NCI-H345 treated with DMSO at 0.1 percent for 48 hours (cell line): ENCODE results near the gene DOCK1.

Experiments
- DNase-seq: peaks from one replicate; lab custom pipeline; 2025; ENCODE audit not compliant: unreplicated experiment; lab: John Stamatoyannopoulos, UW

DOCK1 gene

DNA sequence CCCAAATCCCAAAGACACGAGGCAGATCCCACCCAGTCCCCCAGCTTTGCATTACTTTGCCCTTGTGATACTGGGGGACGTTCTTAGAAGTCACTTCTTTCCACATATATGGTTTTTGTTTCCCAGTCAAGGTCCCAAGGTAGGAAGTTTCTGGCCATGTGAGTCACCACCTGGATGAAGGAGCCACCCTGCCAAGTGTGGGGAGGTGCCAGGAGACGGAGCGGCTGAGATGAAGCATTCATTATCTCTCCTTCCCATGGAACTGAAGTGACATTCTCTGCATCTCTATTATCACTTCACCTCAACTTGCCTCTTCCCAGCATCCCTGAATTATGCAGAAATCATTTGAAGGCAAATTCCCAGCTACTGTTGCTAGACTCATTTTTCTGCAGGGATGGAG, 427.4 kb downstream of the DOCK1 start:
- no peak for DNase-seq

DNA sequence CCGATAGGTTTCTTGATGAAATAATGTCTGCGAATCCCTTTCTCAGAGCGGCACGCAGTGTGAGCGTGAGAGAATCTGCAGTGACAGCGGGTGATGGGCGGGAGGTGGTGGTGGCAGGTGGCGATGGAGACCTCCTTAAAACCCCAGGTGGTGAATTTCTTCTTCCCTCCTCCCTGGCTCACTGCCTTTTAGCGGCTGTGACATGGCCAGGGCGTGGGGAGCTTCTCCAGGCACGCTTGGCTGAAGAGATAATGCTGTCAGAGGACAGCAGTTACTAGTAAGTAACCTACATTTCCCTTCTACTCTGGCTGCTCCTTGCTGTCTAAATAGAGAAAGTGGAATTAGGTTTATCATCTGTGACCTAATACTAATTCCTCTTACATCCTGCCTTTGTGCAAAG, 432.6 kb downstream of the DOCK1 start:
- DNase-seq: no peak

DNA sequence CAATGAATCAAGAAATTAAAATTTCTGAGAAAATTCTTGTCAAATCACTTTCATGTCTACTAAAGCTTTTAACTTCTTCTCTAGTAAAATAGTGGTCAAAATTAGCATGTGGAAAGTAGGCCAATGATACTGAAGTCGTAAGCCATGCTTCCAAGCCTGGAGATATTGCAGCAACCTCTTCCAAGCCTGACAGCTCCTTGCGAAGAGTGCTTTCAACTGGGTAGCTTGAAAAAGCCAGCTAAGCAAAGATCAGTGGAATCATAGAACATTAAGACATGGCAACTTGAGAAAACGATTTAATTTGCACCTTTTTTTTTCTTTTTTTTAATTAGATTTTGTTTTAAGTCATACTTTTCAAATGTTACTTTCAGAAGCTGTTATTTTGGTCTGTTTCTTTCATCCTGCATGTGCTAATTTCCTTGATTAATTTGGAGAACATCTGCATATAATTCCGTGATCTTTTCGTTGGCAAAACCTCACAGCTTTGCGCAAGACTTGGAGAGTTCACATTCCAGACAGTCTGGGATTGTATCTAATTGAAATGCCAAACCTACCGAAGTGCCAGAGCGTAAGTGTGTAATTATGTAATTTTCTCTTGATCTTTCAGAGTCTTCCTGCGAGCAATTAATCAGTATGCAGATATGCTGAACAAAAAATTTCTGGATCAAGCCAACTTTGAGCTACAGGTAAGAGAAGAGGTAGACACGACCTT, 433.3 kb downstream of the DOCK1 start:
- no peak for DNase-seq

DNA sequence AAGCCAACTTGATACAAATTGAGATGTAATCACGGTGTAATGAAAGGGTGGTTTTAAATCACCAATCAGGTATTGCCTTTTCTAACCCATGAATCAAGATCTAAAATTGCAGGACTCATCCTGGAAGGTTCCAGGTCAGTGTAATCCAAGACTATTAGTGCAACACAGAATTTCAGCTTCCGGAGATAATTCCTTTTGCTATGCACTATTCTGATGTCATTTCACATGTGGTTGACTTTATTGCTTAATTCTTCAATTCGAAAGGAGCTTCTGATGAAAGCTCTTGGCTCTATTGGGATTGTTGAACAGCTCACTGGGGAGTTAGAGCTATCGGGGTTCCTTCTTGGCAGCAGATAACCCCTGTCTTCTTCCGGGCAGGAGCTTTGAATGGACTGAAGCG, 438.6 kb downstream of the DOCK1 start:
- no peak for DNase-seq

DNA sequence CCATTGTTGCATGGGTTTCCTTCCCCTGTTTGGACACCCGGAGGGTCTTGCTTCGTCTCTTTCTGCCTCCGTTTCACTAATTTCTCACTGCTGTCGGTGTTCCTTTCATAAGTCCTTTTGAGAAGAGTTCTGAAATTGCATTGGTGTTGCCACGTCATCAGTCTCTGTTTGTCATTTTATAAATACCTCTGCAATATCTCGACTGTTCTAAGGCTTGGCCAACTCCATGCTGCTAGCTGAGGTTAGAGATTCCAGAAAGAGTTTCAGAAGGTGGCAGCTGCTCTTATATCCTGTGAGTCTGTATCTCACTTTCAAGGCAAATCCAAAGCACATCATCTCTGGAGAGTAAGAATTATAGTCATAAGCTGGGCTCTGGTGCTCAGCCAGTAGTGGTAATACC, 439.1 kb downstream of the DOCK1 start:
- no peak for DNase-seq

DNA sequence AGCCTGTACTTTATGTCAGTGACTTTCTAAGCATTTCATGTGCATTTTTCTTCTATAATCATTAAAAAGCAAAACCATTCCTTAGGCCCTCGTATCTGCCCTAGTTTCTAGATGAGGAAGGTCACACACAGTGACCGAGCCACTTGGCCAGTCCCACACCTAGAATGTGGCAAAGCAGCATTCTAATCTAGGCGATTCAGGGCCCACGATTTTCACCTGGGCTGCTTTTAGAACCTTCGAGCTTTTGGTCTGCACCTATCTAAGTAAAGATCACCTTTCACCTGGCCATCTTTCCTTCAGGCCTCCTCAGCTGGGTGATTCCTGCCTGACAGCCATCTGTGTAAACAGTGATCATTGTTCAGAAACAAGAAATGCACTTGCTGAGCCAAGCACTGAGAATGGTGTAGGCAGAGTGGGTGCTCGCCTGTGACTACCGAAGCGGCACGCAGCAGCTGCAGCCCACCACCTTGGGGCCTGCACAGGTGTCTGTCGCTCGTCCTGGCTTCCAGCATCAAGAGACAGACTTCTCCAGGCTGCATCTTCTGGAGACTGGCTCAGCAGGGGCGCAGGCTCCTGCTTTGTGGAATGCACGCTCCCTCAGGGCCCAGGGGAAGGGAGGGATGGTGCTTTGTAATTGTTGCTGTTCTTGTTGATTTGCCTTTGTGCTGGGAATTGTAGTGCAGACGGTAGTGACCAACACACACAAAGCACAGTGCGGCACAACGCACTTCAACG, 440.2 kb downstream of the DOCK1 start:
- peak; percentile 73 for DNase-seq

DNA sequence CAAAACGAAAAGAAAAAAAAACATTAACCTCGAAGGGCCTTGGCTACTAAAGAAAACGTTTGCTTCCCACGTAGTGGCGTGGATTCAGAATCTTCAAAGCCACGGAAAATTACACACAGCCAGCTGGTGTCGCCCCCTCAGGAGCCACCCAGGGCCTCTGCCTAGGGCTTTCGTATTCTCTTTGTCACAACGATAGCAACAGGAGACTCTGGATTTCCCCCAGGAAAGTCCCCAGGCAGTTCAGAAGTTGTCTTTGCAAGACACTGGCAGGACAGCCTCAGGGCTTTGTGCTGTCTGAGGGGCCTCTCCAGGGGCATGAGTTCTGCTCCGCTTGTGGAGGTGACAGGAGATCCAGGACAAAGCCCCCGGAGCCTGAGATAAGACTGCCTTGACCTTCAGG, 441.4 kb downstream of the DOCK1 start:
- DNase-seq: no peak

DNA sequence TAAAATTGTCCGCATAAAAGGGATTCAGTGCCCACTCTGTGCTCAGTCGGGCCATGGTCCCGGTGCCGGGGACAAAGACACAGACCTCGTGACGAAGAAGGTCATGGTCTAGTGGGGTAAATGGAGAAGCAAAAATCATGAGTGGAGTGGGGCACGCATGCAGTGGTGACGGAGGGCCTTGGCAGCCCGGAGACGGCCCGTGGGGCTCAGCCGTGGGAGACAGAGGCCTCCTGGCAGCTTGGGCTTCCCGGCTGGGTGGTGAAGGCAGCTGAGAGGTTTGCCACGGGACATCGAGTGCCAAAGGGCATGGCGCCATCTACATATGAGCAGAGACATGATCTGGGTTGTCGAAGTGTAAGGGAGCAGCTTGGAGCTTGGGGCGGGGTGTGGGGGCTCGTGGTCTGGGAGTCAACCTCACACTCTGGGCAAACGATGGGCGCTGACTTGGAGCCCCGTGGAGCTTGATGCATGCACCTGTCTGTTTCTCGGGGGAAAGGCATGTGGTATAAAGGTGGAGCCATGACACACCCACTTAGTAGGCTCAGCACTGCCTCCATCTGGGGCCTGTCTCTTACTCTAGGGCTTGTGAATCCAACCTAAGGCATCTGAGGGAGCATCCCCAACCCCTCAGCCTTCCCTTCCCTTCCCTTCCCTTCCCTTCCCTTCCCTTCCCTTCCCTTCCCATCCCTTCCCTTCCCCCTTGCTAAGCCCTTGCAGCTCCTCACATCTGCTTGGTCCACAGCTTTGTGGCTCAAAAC, 442.2 kb downstream of the DOCK1 start:
- no peak for DNase-seq

DNA sequence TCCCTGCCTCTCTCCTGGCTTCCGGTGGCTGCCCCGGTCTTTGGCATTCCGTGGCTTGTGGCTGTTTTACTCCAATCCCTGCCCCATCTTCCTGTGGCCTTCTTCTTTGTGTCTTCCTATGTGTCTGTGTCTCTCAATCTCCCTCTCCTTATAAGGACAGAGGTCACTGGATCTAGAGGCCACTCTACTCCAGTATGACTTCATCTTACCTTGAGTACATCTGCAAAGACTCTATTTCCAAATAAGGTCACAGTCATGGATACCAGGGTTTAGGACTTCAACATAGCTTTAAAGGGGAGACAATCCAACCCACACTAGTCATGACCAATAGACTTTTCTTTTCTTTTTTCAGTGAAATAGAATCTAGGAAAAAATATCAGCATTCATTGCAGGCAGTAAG, 444.5 kb downstream of the DOCK1 start:
- no peak for DNase-seq

DNA sequence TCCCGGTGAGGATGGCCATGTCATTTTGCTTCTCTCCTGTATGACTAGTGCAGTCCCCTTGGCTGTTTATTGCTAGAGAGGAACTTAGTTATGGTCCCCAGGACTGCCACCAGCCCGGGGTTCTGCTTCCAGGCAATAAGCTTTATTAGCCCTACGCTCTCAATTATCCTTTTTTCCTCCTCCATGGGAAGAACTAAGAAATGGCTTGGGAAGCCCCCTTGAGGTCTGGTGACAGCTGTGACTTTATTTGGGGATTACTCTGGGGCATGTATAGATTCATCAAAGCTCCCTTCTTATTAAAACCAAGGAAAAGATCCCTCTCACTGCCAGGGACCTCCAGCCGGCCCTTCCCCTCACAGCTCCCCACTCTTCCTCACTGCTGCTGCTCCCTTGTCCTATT, 446.3 kb downstream of the DOCK1 start:
- DNase-seq: no peak

DNA sequence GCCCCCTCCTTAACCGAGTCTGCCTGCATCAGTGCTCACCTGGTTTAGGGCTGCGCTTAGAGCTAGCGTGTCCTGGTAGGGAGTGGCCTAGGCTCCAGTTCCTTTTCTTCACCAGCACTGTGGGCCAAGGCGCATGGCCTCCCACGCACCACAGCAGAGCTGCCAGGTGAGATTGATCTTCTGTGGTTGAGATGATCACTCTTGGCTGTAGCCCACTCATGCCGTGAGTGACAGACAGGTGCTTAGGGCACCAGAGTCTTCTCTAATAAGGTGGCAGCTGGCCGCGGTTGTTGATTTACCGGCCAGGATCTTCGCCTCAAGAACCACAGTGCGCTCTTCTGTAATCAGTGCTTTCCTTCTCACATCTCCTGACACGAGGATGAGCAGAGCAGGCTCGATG, 448.3 kb downstream of the DOCK1 start:
- no peak for DNase-seq

DNA sequence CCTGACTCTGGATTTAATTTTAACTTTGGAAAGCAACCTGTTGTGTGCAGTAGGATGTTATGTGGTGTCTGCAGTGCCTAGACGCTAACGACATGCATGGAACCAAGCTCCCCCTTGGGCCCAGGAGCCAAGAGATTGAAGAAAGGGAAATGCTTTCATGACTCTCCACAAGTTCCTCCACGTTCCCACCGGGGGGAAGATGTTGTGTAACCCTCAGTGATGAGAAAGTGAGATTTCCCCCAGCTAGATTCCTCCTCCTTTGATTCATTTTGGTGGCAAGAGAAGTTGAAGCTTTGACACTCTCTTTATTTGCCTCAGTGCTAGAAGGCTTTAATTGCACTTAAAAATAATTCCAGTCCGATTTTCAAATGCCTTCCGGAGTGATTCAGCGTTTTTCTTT, 449.0 kb downstream of the DOCK1 start:
- DNase-seq: no peak

DNA sequence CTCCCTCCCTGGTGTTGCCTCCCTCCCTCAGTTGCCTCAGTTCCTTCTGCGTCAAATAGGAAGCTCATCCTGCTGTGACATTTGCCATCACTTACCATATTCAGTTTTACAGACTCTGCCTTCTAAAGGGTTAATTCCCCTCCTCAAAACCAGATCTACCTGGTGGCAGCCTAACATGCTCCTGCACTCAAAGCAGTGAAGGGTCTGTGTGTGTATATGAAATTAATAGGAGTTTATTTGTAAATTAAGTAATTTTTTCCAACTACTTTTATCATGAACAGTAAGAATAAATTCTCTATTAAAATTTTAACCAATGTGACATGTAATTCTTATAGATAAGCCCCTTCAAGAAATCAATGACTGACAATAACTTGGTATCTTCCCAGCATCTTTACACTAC, 449.8 kb downstream of the DOCK1 start:
- no peak for DNase-seq

DNA sequence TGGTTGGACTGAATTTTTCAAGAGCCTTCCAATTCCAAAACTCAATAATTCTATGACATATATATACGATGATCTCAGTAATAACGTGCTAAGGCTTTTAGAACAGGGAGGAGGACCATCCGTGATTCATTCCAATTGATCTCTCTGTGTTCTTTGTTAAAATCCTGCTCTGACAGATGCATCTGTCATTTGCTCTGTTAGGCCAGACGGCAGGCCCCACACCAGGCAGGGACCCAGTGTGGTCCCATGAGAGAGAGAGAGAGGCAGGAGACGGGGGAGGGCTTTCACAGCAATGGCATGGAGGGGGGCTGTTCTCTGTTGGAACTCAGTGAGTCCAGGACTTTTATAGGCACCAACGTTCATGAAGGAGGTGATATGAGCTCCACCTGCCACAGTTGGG, 451.1 kb downstream of the DOCK1 start:
- DNase-seq: no peak

DNA sequence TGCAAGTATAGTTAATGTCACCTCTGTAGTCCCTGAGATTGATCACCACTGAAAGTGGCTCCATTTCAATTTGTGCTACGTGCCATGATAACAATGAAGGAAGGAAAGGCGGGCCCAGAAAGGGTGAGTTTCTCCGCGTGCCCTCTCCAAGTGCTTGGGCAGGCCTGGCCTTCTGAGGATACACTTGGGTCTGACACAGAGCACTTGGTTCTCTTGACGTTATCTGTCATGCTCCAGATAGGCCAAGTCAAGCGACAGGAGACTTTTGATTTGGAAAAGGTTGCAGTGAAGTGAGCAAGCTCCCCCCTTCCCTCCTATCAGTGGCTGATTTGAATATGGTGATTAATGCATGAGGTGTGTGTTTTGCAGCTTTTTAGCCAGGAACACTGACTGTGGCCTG, 452.0 kb downstream of the DOCK1 start:
- no peak for DNase-seq

DNA sequence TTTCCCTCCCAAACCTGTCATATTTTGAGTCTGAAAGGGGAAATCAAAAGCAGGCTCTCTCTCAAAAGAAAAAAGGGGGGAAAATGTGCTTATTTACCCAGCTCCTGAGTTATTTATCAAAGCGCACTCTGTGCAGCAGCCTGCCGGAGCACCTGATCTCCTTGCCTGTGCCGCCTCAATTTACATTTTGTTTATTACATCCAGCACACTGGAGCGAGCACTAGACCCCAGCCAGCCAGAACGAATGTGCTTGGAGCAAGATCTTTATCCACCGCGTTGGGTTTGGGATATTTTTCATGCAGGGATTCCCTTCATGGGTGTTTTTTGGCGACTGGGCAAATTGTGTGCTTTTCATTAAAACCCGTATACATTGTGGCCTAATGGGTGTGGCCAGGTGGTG, 453.1 kb downstream of the DOCK1 start:
- no peak for DNase-seq

DNA sequence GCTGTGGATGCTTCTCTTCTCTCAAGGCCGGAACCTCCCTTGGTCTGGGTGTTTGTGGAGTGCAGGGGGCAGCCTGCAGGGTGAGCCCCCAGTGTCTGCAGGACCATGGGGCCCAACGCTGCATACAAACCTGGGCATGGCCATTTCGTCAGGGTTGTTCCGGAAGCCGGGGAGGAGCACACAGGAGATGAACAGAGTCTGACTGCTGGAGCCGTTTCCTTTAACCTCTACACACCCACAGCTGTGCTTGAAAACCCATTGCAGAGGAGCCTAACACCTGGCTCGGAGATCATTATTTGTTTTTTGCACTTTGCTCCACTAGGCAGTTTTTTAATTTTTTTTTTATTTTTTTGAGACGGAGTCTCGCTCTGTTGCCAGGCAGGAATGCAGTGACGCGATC, 458.8 kb downstream of the DOCK1 start:
- no peak for DNase-seq

DNA sequence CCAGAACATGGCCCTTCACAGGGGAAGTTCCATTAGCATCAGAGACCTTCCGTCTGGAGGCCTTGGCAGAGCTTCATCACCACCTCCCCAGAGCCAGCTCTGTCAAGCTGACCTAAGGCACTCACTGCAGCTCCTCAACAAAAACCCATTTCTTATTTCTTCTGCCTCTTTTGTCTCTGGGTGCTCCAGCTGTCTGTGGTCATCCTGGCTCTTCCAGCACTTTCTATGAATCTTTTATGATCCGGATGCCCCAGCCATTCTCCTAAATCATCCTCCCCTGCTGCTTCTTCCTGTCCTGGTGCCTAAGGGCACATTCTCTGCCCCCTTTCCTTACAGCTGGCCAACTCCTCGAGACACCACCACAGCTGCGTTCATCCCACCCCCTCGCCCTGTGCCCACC, 462.9 kb downstream of the DOCK1 start:
- DNase-seq: no peak

DNA sequence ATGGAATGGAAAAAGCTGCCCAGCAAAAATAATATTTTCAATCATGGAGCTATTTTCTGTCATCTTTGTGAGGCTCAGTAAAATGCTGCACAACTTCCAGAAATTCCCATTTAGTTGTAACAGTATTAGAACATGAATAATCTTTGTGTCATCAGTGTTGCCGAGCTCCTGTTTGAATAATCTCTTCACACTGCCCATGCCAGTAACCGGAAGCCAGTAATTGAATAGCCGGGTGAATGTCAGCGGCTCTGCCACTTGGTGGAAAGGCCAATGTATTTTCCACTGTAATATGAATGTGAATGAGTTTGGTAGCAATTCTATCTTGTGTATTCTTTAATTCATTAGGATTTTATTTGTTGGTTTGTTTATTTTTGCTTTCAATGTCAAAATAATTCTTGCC, 463.7 kb downstream of the DOCK1 start:
- DNase-seq: no peak

DNA sequence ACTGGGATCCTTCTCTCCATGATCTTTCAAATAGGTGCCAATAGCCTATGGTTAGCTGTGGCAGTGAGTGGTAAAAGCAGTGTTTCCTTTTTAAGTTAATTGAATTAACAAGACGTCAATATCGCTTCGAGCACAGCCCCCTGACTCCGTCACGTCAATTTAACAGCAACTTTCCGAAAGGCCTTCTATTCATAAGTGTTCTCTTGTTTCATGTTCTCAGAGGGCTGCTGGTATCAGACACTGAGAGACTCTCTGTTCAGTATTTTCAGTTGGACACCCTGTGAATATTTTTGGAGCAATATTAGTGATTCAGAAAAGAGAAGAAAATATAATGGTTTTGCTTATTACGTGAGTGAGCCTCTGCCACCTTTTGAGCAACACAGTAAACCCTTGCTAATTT, 465.4 kb downstream of the DOCK1 start:
- no peak for DNase-seq

DNA sequence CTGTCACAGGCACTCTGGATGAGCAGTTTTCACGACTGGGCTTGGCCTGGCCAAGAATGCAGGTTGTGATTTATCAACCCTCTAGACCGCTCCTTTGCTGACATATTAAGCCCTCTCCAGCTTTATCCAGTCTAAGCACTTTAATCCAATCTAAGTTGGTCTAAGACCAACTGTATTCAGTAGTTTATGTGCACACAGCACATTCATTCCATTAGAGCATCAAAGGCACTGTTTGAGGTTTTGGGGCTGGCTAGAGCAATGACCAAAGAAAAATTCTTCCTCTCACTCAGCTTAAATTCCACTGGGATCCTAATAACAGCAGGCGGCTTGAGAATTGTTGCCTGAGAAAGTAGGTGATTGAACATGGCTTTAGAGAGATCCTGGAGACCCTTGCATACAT, 467.1 kb downstream of the DOCK1 start:
- DNase-seq: no peak

DNA sequence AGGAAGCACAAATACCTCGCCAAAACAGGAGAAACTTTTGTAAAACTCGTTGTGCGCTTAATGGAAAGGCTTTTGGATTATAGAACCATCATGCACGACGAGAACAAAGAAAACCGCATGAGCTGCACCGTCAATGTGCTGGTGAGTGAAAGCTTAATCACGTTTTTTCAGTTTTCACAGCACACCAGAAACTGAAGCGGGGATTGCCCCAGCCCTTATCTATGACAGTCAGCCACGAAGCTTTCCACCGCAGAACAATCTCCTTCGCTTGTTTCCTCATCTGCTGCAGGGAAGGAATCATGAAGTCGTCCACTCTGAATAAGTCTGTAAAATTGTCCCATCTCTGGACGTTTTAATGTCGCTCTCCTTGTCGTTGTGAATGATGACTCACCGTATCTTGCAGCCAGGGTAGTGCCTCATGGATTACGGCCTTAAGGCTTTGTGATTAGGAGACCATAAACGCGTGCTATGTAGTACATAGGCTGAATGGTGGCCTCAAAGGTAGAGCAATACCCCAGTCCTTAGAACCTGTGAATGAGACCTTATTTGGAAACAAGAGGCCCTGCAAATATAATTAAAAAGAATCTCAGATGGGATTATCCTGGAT, 468.9 kb downstream of the DOCK1 start:
- no peak for DNase-seq
